ENCODE measurements around the gene CYB5R4. TPM values are rescaled to one million over a fixed set of nuclear protein-coding genes. Genes with fewer than 3 reads are reported as not detected.
A peak's percentile ranks its signal among the peaks of the same experiment; 100 is the strongest.

CYB5R4 gene
- total RNA-seq, 1 donor from 2014 or later, result 13.0 TPM

DNA sequence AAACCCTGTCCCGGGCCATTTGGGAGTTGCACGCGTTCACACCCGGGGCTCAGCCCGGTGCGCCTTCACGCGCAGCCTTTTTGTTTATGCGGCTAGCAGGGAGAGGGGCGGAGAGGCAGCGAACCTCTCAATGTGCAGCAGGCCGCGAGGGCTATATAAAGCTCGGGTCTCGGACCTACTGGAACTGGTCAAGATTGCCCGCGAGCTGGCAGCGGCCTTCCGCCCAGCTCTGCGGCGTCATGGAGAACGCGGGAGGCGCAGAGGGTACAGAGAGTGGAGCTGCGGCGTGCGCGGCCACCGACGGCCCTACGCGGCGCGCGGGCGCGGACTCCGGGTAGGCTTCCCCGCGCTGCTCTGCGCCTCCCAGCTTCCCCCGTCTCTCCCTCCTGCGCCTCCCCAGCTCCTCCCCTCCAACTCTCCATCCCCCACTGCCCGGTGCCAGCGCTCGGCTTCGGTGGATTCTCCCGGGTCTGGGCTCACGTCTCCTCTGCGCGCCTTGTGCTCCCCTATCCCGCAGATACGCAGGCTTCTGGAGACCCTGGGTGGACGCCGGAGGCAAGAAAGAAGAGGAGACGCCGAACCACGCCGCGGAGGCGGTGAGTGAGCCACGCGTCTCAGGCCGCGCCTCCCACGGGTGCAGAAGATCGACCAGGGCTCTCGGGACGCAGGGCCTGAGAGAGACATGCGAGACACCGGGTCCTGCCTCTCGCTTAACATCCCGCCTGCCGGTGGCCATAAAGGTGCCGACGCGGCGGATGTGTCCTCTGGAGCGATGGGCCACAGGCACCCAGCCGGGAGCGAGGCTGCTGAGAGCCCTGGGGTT, 6.1 kb upstream of the CYB5R4 start, which contains the start of gene RIPPLY2:
Gene RIPPLY2 (plus strand): TSS at position 183 of the 823 bp plus-strand sequence. CDS start 57 bp downstream, at position 240.
- Mint-ChIP-seq H3K36me3 (ENCODE audit: low read depth) (peaks cover 1% of the 10 kb centered on the region), H3K27me3 (ENCODE audit: low read depth) (peaks cover 56% of the 10 kb centered on the region), H3K9me3 (ENCODE audit: low read depth) (no peaks in the 10 kb centered on the region), H3K27ac (ENCODE audit: unreplicated experiment) (no peak within 1 kb of the TSS), H3K4me1 (ENCODE audit: low read depth) (peaks cover 16% of the 10 kb centered on the region), H3K4me3 (ENCODE audit: unreplicated experiment) (peak within 1 kb of the TSS; percentile 77)
- peak; percentile 91 for DNase-seq (ENCODE audit: low spot score)
- TF ChIP-seq CTCF (IDR thresholded peaks at IDR 0.05), result no peak

DNA sequence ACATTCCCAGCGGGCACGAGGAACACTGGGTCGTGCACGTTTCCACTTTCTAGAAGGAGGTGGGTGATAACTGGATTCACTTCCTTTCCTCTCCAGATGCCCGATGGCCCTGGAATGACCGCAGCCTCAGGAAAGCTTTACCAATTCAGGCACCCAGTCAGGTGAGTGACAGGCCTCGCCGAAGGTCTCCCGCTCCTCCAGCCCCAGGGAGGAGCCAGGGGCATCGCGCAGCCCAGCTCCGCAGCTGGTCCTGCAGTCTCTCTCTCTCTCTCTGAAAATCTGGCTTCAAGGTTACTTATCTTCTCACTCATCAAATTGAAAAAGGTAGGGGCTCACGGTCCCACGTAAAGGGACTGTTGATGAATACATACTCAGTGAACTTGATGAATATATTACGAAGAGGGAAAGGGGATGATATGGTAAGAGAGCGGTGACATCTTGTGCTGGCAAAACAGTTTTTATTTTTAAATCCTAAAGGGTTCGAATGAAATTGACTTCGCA, 5.4 kb upstream of the CYB5R4 start:
- peak overlapping the region; percentile 77 for H3K4me3 Mint-ChIP-seq (ENCODE audit: unreplicated experiment)
- DNase-seq (ENCODE audit: low spot score), result no peak
- H3K27me3 Mint-ChIP-seq (ENCODE audit: low read depth), result peaks cover 51% of the 10 kb centered on the region
- H3K4me1 Mint-ChIP-seq (ENCODE audit: low read depth), result peaks cover 17% of the 10 kb centered on the region
- no peaks in the 10 kb centered on the region for H3K9me3 Mint-ChIP-seq (ENCODE audit: low read depth)
- peaks cover 1% of the 10 kb centered on the region for H3K36me3 Mint-ChIP-seq (ENCODE audit: low read depth)
- no peak overlapping the region for H3K27ac Mint-ChIP-seq (ENCODE audit: unreplicated experiment)
- no peak for TF ChIP-seq CTCF (IDR thresholded peaks at IDR 0.05)

GRCh38 chr6:83854766-83855165, 4.7 kb upstream of the CYB5R4 start:
- Mint-ChIP-seq H3K27ac (ENCODE audit: unreplicated experiment) (no peak overlapping the region), H3K27me3 (ENCODE audit: low read depth) (peaks cover 44% of the 10 kb centered on the region), H3K4me3 (ENCODE audit: unreplicated experiment) (no peak overlapping the region), H3K9me3 (ENCODE audit: low read depth) (no peaks in the 10 kb centered on the region), H3K4me1 (ENCODE audit: low read depth) (peaks cover 20% of the 10 kb centered on the region), H3K36me3 (ENCODE audit: low read depth) (peaks cover 1% of the 10 kb centered on the region)
- no peak for DNase-seq (ENCODE audit: low spot score)
- TF ChIP-seq CTCF (IDR thresholded peaks at IDR 0.05), result no peak

DNA sequence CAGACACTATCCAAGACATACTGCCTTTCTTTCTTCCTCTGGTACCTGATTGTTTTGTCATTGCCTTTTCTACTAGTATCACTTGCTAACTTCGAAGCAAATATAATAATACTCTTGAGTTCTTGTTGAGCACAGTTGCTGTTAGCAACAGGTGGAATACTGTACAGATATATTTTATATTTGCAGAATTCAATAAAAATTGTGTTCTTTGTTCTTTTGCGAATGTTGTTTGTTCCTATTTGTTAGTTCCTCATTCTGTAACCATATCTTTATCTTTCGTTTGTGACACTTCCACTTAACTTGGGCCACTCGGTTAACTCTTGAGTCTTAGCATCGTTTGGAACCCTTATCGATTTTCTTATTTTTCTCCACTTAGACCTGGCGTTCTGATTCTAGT, 868 bp downstream of the CYB5R4 start:
- Mint-ChIP-seq H3K9me3 (ENCODE audit: low read depth) (no peaks in the 10 kb centered on the region), H3K4me3 (ENCODE audit: unreplicated experiment) (peak overlapping the region; percentile 97), H3K27me3 (ENCODE audit: low read depth) (peaks cover 8% of the 10 kb centered on the region), H3K4me1 (ENCODE audit: low read depth) (peaks cover 35% of the 10 kb centered on the region), H3K36me3 (ENCODE audit: low read depth) (no peaks in the 10 kb centered on the region), H3K27ac (ENCODE audit: unreplicated experiment) (peak overlapping the region; percentile 86)
- TF ChIP-seq CTCF (IDR thresholded peaks at IDR 0.05), result no peak
- DNase-seq (ENCODE audit: low spot score), result no peak

DNA sequence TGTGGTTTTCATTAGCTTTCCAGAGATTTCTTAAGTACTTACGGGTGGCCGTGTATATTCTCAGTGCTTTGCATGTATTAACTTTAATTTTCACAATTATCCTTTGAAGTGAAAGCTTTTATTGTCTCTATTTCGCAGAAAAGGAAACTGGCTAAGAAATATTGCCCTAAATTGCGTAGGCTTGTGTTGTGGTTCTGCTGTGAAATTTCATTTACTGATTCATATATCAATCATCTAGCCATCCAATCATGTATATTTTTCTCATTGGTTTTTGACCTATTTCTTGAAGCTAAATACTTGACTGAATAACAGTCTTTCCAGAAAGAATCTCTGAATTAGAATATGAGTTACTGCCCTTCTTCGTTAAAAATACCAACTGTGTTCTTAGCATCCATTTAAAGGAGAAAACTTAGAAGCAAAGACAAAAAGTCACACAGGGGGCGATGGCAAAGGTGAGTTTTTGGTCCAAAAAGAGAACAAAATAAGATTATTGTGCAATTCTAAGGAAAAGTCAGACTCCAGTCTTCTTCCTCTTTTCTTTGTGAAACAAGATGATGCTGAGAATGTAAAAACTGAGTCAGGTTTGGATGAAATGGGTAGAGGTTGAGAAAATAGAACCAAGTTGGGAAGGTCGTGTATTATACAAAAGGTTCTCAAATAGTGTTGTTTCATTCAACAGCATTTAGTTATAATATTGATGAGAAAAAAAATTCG, 1.4 kb downstream of the CYB5R4 start:
- TF ChIP-seq CTCF (IDR thresholded peaks at IDR 0.05), result no peak
- H3K4me3 Mint-ChIP-seq (ENCODE audit: unreplicated experiment), result peak overlapping the region; percentile 97
- H3K9me3 Mint-ChIP-seq (ENCODE audit: low read depth), result no peaks in the 10 kb centered on the region
- peaks cover 2% of the 10 kb centered on the region for H3K36me3 Mint-ChIP-seq (ENCODE audit: low read depth)
- H3K4me1 Mint-ChIP-seq (ENCODE audit: low read depth), result peaks cover 35% of the 10 kb centered on the region
- H3K27ac Mint-ChIP-seq (ENCODE audit: unreplicated experiment), result no peak overlapping the region
- no peak for DNase-seq (ENCODE audit: low spot score)
- H3K27me3 Mint-ChIP-seq (ENCODE audit: low read depth), result peaks cover 4% of the 10 kb centered on the region
